ENCODE data around the gene HOXB8.

DNA sequence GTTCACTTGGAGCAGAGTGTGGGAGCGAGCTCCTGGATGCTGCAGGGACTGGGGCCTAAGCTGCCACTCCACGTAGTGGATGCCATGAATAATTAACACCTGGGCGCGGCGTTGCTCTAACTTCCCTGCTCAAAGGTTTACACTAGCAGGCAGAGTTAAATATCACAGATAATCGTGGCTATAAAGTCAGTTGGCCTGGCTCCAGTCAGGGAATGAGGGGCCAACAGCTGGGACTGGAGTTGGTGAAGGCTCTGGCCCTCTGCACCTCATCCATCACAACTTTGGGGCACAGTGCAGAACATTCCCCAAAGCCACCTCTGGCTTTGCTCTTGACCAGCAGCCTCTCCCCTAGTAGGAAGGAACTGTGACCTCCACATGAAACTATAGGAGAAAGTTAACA, 47.9 kb downstream of the HOXB8 start:
- no peak for TF ChIP-seq CTCF (IDR thresholded peaks at IDR 0.05)
- TF ChIP-seq POLR2A (IDR thresholded peaks at IDR 0.05) = no peak
